ENCODE measurements around the gene FRAS1.

Gene FRAS1

GRCh38 chr4:78129383-78130108 is 72.4 kb downstream of the FRAS1 start:
- TF ChIP-seq POU2F2 (IDR thresholded peaks at IDR 0.05; ENCODE audit: low read depth, low read length) (no peak), POLR2AphosphoS5 (IDR thresholded peaks at IDR 0.05; ENCODE audit: low read depth, low read length) (no peak), POLR2A (IDR thresholded peaks at IDR 0.05; ENCODE audit: low read depth, low read length) (no peak), PAX5 (IDR thresholded peaks at IDR 0.05; ENCODE audit: insufficient read depth, low read length, severe bottlenecking) (no peak), SPI1 (IDR thresholded peaks at IDR 0.05; ENCODE audit: low read depth, low read length) (no peak), TAF1 (IDR thresholded peaks at IDR 0.05; ENCODE audit: low read depth, low read length) (no peak)
- DNase-seq (ENCODE audit: insufficient read length, low spot score): no peak
- no peak for FAIRE-seq

GRCh38 chr4:78131403-78131802 is 74.3 kb downstream of the FRAS1 start:
- FAIRE-seq (no peak), DNase-seq (ENCODE audit: insufficient read length, low spot score) (no peak)

GRCh38 chr4:78136109-78137081 is 79.3 kb downstream of the FRAS1 start:
- TF ChIP-seq TAF1 (IDR thresholded peaks at IDR 0.05; ENCODE audit: low read depth, low read length) (no peak), POLR2A (IDR thresholded peaks at IDR 0.05; ENCODE audit: low read depth, low read length) (no peak), SPI1 (IDR thresholded peaks at IDR 0.05; ENCODE audit: low read depth, low read length) (no peak), POU2F2 (IDR thresholded peaks at IDR 0.05; ENCODE audit: low read depth, low read length) (no peak), PAX5 (IDR thresholded peaks at IDR 0.05; ENCODE audit: insufficient read depth, low read length, severe bottlenecking) (no peak), POLR2AphosphoS5 (IDR thresholded peaks at IDR 0.05; ENCODE audit: low read depth, low read length) (no peak)
- no peak for FAIRE-seq
- DNase-seq (ENCODE audit: insufficient read length, low spot score): no peak

More at GRCh38 chr4:78131403-78131802, 74.3 kb downstream of the FRAS1 start:
- TF ChIP-seq POLR2AphosphoS5 (IDR thresholded peaks at IDR 0.05; ENCODE audit: low read depth, low read length) (no peak), TAF1 (IDR thresholded peaks at IDR 0.05; ENCODE audit: low read depth, low read length) (no peak), SPI1 (IDR thresholded peaks at IDR 0.05; ENCODE audit: low read depth, low read length) (no peak), POU2F2 (IDR thresholded peaks at IDR 0.05; ENCODE audit: low read depth, low read length) (no peak), POLR2A (IDR thresholded peaks at IDR 0.05; ENCODE audit: low read depth, low read length) (no peak), PAX5 (IDR thresholded peaks at IDR 0.05; ENCODE audit: insufficient read depth, low read length, severe bottlenecking) (no peak)

- DNase-seq (ENCODE audit: insufficient read length, low spot score) (no peak), FAIRE-seq (no peak)
- no peak for TF ChIP-seq PAX5 (IDR thresholded peaks at IDR 0.05; ENCODE audit: insufficient read depth, low read length, severe bottlenecking)
- no peak for TF ChIP-seq POU2F2 (IDR thresholded peaks at IDR 0.05; ENCODE audit: low read depth, low read length)
- TF ChIP-seq TAF1 (IDR thresholded peaks at IDR 0.05; ENCODE audit: low read depth, low read length): no peak
- no peak for TF ChIP-seq SPI1 (IDR thresholded peaks at IDR 0.05; ENCODE audit: low read depth, low read length)
- no peak for TF ChIP-seq POLR2AphosphoS5 (IDR thresholded peaks at IDR 0.05; ENCODE audit: low read depth, low read length)
- TF ChIP-seq POLR2A (IDR thresholded peaks at IDR 0.05; ENCODE audit: low read depth, low read length): no peak
Observed at GRCh38 chr4:78137532-78137931, 80.4 kb downstream of the FRAS1 start.

GRCh38 chr4:78138252-78138651 is 81.1 kb downstream of the FRAS1 start:
- DNase-seq (ENCODE audit: insufficient read length, low spot score) (no peak), FAIRE-seq (no peak)
- TF ChIP-seq TAF1 (IDR thresholded peaks at IDR 0.05; ENCODE audit: low read depth, low read length) (no peak), POLR2AphosphoS5 (IDR thresholded peaks at IDR 0.05; ENCODE audit: low read depth, low read length) (no peak), POU2F2 (IDR thresholded peaks at IDR 0.05; ENCODE audit: low read depth, low read length) (no peak), POLR2A (IDR thresholded peaks at IDR 0.05; ENCODE audit: low read depth, low read length) (no peak), PAX5 (IDR thresholded peaks at IDR 0.05; ENCODE audit: insufficient read depth, low read length, severe bottlenecking) (no peak), SPI1 (IDR thresholded peaks at IDR 0.05; ENCODE audit: low read depth, low read length) (no peak)

GRCh38 chr4:78143634-78144033 is 86.5 kb downstream of the FRAS1 start:
- FAIRE-seq: no peak
- no peak for DNase-seq (ENCODE audit: insufficient read length, low spot score)
- no peak for TF ChIP-seq POU2F2 (IDR thresholded peaks at IDR 0.05; ENCODE audit: low read depth, low read length)
- no peak for TF ChIP-seq POLR2A (IDR thresholded peaks at IDR 0.05; ENCODE audit: low read depth, low read length)
- no peak for TF ChIP-seq SPI1 (IDR thresholded peaks at IDR 0.05; ENCODE audit: low read depth, low read length)
- TF ChIP-seq TAF1 (IDR thresholded peaks at IDR 0.05; ENCODE audit: low read depth, low read length): no peak

GRCh38 chr4:78145008-78145407 is 87.9 kb downstream of the FRAS1 start:
- DNase-seq (ENCODE audit: insufficient read length, low spot score) (no peak), FAIRE-seq (no peak)
- TF ChIP-seq SPI1 (IDR thresholded peaks at IDR 0.05; ENCODE audit: low read depth, low read length) (no peak), PAX5 (IDR thresholded peaks at IDR 0.05; ENCODE audit: insufficient read depth, low read length, severe bottlenecking) (no peak), POU2F2 (IDR thresholded peaks at IDR 0.05; ENCODE audit: low read depth, low read length) (no peak), POLR2AphosphoS5 (IDR thresholded peaks at IDR 0.05; ENCODE audit: low read depth, low read length) (no peak), POLR2A (IDR thresholded peaks at IDR 0.05; ENCODE audit: low read depth, low read length) (no peak), TAF1 (IDR thresholded peaks at IDR 0.05; ENCODE audit: low read depth, low read length) (no peak)

- FAIRE-seq (no peak), DNase-seq (ENCODE audit: insufficient read length, low spot score) (no peak)
- TF ChIP-seq POLR2AphosphoS5 (IDR thresholded peaks at IDR 0.05; ENCODE audit: low read depth, low read length): no peak
- TF ChIP-seq TAF1 (IDR thresholded peaks at IDR 0.05; ENCODE audit: low read depth, low read length): no peak
- TF ChIP-seq POLR2A (IDR thresholded peaks at IDR 0.05; ENCODE audit: low read depth, low read length): no peak
- no peak for TF ChIP-seq SPI1 (IDR thresholded peaks at IDR 0.05; ENCODE audit: low read depth, low read length)
- TF ChIP-seq POU2F2 (IDR thresholded peaks at IDR 0.05; ENCODE audit: low read depth, low read length): no peak
- no peak for TF ChIP-seq PAX5 (IDR thresholded peaks at IDR 0.05; ENCODE audit: insufficient read depth, low read length, severe bottlenecking)
Observed at GRCh38 chr4:78145622-78146021, 88.5 kb downstream of the FRAS1 start.

Measured in GM12891 (cell line).